ENCODE data around the gene RASAL3.

- TF ChIP-seq, protein P1, sequence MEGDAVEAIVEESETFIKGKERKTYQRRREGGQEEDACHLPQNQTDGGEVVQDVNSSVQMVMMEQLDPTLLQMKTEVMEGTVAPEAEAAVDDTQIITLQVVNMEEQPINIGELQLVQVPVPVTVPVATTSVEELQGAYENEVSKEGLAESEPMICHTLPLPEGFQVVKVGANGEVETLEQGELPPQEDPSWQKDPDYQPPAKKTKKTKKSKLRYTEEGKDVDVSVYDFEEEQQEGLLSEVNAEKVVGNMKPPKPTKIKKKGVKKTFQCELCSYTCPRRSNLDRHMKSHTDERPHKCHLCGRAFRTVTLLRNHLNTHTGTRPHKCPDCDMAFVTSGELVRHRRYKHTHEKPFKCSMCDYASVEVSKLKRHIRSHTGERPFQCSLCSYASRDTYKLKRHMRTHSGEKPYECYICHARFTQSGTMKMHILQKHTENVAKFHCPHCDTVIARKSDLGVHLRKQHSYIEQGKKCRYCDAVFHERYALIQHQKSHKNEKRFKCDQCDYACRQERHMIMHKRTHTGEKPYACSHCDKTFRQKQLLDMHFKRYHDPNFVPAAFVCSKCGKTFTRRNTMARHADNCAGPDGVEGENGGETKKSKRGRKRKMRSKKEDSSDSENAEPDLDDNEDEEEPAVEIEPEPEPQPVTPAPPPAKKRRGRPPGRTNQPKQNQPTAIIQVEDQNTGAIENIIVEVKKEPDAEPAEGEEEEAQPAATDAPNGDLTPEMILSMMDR (IDR thresholded peaks at IDR 0.05; ENCODE audit: low read depth, low read length), result no peak
- no peak for TF ChIP-seq EZH2phosphoT487 (IDR thresholded peaks at IDR 0.05; ENCODE audit: low read depth)
These were observed 37.6 kb downstream of the RASAL3 start for GRCh38 chr19:15426485-15427349.
